GM12878 (cell line): ENCODE results near the gene CLSTN2. TPM values are rescaled to one million over a fixed set of nuclear protein-coding genes. Genes with fewer than 3 reads are reported as not detected.

Experiments
- ATAC-seq: fragments of 200-7000 bp; cut with Tn5 transposase; 3 replicates; pipeline ENCODE4 v1.9.1; 2020; ENCODE audit warnings: mild to moderate bottlenecking, moderate library complexity
- BruUV-seq: library from RNA; stranded (reverse); fragments of 400-500 nt; replicated peaks from 2 replicates; lab custom pipeline; 2021; lab: Mats Ljungman, UMichigan
- CTCF ChIA-PET: fragments of 300-600 bp; sonication (Branson Sonifier 250); formaldehyde crosslinking; extraction: SDS; loops from one replicate; lab custom pipeline; 2021; ENCODE audit warnings: inconsistent platforms; lab: Yijun Ruan, JAX
- POLR2A ChIA-PET: fragments of 350-600 bp; formaldehyde crosslinking; extraction: SDS; loops from one replicate; lab custom pipeline; 2021; ENCODE audit warnings: inconsistent platforms; lab: Charles Lee
- RAD21 ChIA-PET: fragments of 300-600 bp; sonication (Branson Sonifier 250); formaldehyde crosslinking; loops from one replicate; lab custom pipeline; 2023; ENCODE audit warnings: antibody characterized with exemption; ENCODE audit not compliant: unreplicated experiment; lab: Charles Lee
- SMC1A ChIA-PET: fragments of 300-600 bp; sonication (Branson Sonifier 250); formaldehyde crosslinking; loops from one replicate; lab custom pipeline; 2023; ENCODE audit not compliant: unreplicated experiment, uncharacterized antibody; lab: Charles Lee
- DNase-seq: peaks from one replicate; pipeline ENCODE4 v3.0.0-alpha.2; 2011; ENCODE audit warnings: low read depth, low spot score
- FAIRE-seq: peaks from 3 replicates; lab custom pipeline; 2011; peaks lifted over from hg19 to GRCh38; lab: Jason Lieb, UNC
- H2AFZ ChIP-seq: 2 replicates; pipeline ENCODE4 v1.6.0; 2011; ENCODE audit warnings: low read depth, low read length, control low read depth; ENCODE audit not compliant: control insufficient read depth
- H3K27ac ChIP-seq: 2 replicates; pipeline ENCODE4 v1.5.1; 2011; ENCODE audit warnings: control low read depth; ENCODE audit not compliant: control insufficient read depth, insufficient read depth
- H3K27me3 ChIP-seq, 2 experiments: replicated peaks in 1 of 2; 2 replicates each; pipeline versions ENCODE4 v1.6.0 to v1.6.1; 2011; ENCODE audit warnings: low read length in 1 of 2; ENCODE audit not compliant: control insufficient read depth in 2 of 2, insufficient read depth in 2 of 2
- H3K36me3 ChIP-seq, 2 experiments: 2 replicates each; pipeline ENCODE4 v1.5.1; 2011; ENCODE audit warnings: low read length in 1 of 2; ENCODE audit not compliant: control insufficient read depth in 2 of 2, insufficient read depth in 2 of 2
- H3K4me1 ChIP-seq: 2 replicates; pipeline ENCODE4 v1.6.1; 2011; ENCODE audit warnings: mild to moderate bottlenecking, low read length, moderate library complexity, mixed read lengths; ENCODE audit not compliant: control insufficient read depth, insufficient read depth
- H3K4me2 ChIP-seq: 2 replicates; pipeline ENCODE4 v1.6.0; 2011; ENCODE audit warnings: control low read depth; ENCODE audit not compliant: control insufficient read depth, insufficient read depth
- H3K4me3 ChIP-seq: fragments of 200-600 bp; sonication (generic); 2 replicates; pipeline ENCODE4 v1.5.1; 2016
- H3K79me2 ChIP-seq: 2 replicates; pipeline ENCODE4 v1.6.0; 2011; ENCODE audit warnings: low read length; ENCODE audit not compliant: control insufficient read depth, insufficient read depth
- H3K9ac ChIP-seq: 2 replicates; pipeline ENCODE4 v1.8.0; 2011; ENCODE audit warnings: low read length, control low read depth, mixed read lengths; ENCODE audit not compliant: control insufficient read depth, insufficient read depth
- H3K9me3 ChIP-seq: replicated peaks from 3 replicates; pipeline ENCODE4 v1.5.1; 2011; ENCODE audit warnings: mild to moderate bottlenecking, low read length; ENCODE audit not compliant: control insufficient read depth, insufficient read depth
- H4K20me1 ChIP-seq: 2 replicates; pipeline ENCODE4 v1.6.0; 2011; ENCODE audit not compliant: control insufficient read depth, insufficient read depth
- ATF7 ChIP-seq: fragments of 450-650 bp; IDR thresholded peaks from 2 replicates; pipeline ENCODE4 v1.6.1; 2016; ENCODE audit warnings: low read depth, mild to moderate bottlenecking
- BHLHE40 ChIP-seq, 2 experiments: fragments of 450-650 bp in 1 of 2; IDR thresholded peaks; 2 replicates each; pipeline ENCODE4 v1.6.1; 2011 to 2017; ENCODE audit warnings: low read depth in 2 of 2, borderline replicate concordance in 1 of 2, improper control_type of control experiment in 1 of 2, low read length in 1 of 2, mild to moderate bottlenecking in 1 of 2
- CEBPB ChIP-seq, 2 experiments: fragments of 150-350 bp in 1 of 2; IDR thresholded peaks; 2 replicates each; pipeline ENCODE4 v1.6.1; 2012 to 2014; ENCODE audit warnings: low read depth in 2 of 2, low read length in 2 of 2, borderline replicate concordance in 1 of 2, inconsistent platforms in 1 of 2
- CHD1 ChIP-seq: IDR thresholded peaks from 2 replicates; pipeline ENCODE4 v1.6.1; 2012; ENCODE audit warnings: low read depth, low read length, improper control_type of control experiment
- EGR1 ChIP-seq, 2 experiments: IDR thresholded peaks; 1 replicate in 1 of 2; 2 replicates in 1 of 2; pipeline ENCODE4 v1.6.1; 2011 to 2012; ENCODE audit warnings: low read depth in 2 of 2, low read length in 2 of 2, borderline replicate concordance in 1 of 2, mild to moderate bottlenecking in 1 of 2, moderate library complexity in 1 of 2
- IKZF2 ChIP-seq, 2 experiments: fragments of 450-650 bp; IDR thresholded peaks; 2 replicates each; pipeline ENCODE4 v1.6.1; 2017; ENCODE audit warnings: mild to moderate bottlenecking in 2 of 2, moderate library complexity in 2 of 2
- JUND ChIP-seq: IDR thresholded peaks from 2 replicates; pipeline ENCODE4 v1.6.1; 2012; ENCODE audit warnings: low read depth, mild to moderate bottlenecking, low read length, improper control_type of control experiment, moderate library complexity
- MTA3 ChIP-seq: IDR thresholded peaks from 2 replicates; pipeline ENCODE4 v1.6.1; 2012; ENCODE audit warnings: low read length, inconsistent platforms, borderline replicate concordance
- NR2F1 ChIP-seq: fragments of 450-650 bp; conservative IDR thresholded peaks from 2 replicates; pipeline ENCODE4 v1.6.1; 2017; ENCODE audit warnings: mild to moderate bottlenecking
- PBX3 ChIP-seq: IDR thresholded peaks from 2 replicates; pipeline ENCODE4 v1.6.1; 2011; ENCODE audit warnings: mild to moderate bottlenecking, low read depth, low read length, moderate library complexity; ENCODE audit not compliant: insufficient replicate concordance
- TBL1XR1 ChIP-seq: IDR thresholded peaks from 2 replicates; pipeline ENCODE4 v1.6.1; 2012; ENCODE audit warnings: low read depth, low read length, improper control_type of control experiment
- ZBTB4 ChIP-seq: fragments of 450-650 bp; formaldehyde crosslinking; IDR thresholded peaks from 2 replicates; pipeline ENCODE4 v1.4.0; 2022; ENCODE audit warnings: mild to moderate bottlenecking, moderate library complexity
- ZNF622 ChIP-seq: fragments of 450-650 bp; IDR thresholded peaks from 2 replicates; pipeline ENCODE4 v1.6.1; 2017; ENCODE audit warnings: mild to moderate bottlenecking, inconsistent platforms
- ZNF687 ChIP-seq: fragments of 450-650 bp; IDR thresholded peaks from 2 replicates; pipeline ENCODE4 v1.6.1; 2017; ENCODE audit warnings: mild to moderate bottlenecking, moderate library complexity
- WGBS: methylation state at CpG from one replicate; pipeline ENCODE4 v1.1.6; 2016; ENCODE audit warnings: low lambda C conversion rate; ENCODE audit not compliant: insufficient replicate concordance, insufficient coverage; ENCODE audit errors: missing lambda C conversion rate; 5-methylcytosine and 5-hydroxymethylcytosine counted together
- in situ Hi-C: fragments of 300-500 bp; cut with MboI; formaldehyde crosslinking; loops from 9 replicates; pipeline ENCODE4 v1.14.3; 2018; ENCODE audit warnings: mixed read lengths
- intact Hi-C: fragments of 100-400 bp; cut with micrococcal nuclease; formaldehyde crosslinking; loops from one replicate; pipeline ENCODE4 v1.14.2; 2022; ENCODE audit not compliant: unreplicated experiment
- polyA plus RNA-seq, 11 experiments: library from polyadenylated mRNA; depleted of rRNA in 4 of 11; unstranded in 6 of 11; stranded (reverse) in 5 of 11; fragments of >200 nt; fragmentation: Nextera tagmentation in 4 of 11; fragmentation: Illumina TruSeq in 1 of 11; extraction: Ambion mirVana in 4 of 11; extraction: Trizol in 1 of 11; gene quantifications; 1 replicate in 1 of 11; 2 replicates in 10 of 11; pipeline versions ENCODE4 v1.2.1 to v1.2.3, GENCODE V29; 2011 to 2016; ENCODE audit warnings: inconsistent platforms in 2 of 11, missing spikeins in 2 of 11, low read depth in 1 of 11
- total RNA-seq, 4 experiments: library from RNA; depleted of rRNA in 3 of 4; stranded (reverse); fragments of >200 nt in 3 of 4; fragmentation: Illumina TruSeq in 1 of 4; extraction: Trizol in 1 of 4; gene quantifications; 2 replicates each; pipeline versions ENCODE4 v1.2.1 to v1.2.3, GENCODE V29; 2013 to 2021

CLSTN2 gene
- total and polyA plus RNA-seq, 10 of the 15 experiments (the other 5 are each of a cell fraction or from before 2014, with no cell fraction given): under 0.01 to 0.10 (median under 0.01) TPM; not detected in 5

GRCh38 chr3:140545197-140545596 is 610.2 kb downstream of the CLSTN2 start:
- H3K9ac ChIP-seq: no peak overlapping the region
- POLR2A ChIA-PET: no interaction called here
- no peaks in the 10 kb centered on the region for H3K27me3 ChIP-seq
- RAD21 ChIA-PET: no interaction called here
- FAIRE-seq (no peak), ATAC-seq (no peak), DNase-seq (no peak)
- H3K27ac ChIP-seq: no peak overlapping the region
- CTCF ChIA-PET: no interaction called here
- H3K4me3 ChIP-seq: no peak overlapping the region
- intact Hi-C loops (no loop called here), in situ Hi-C loops (no loop called here)
- no peaks in the 10 kb centered on the region for H3K79me2 ChIP-seq
- no peaks in the 10 kb centered on the region for H4K20me1 ChIP-seq
- no peak overlapping the region for H2AFZ ChIP-seq
- no peaks in the 10 kb centered on the region for H3K9me3 ChIP-seq
- no TSS peak for BruUV-seq
- 0% methylated on average over 1 of the region's 1 CpG for WGBS
- SMC1A ChIA-PET: interaction anchor here (1.1 kb wide), 1 partner anchor 416 kb away, joined by 3 read pairs; no protein-coding TSS in a partner anchor
- H3K4me1 ChIP-seq: no peaks in the 10 kb centered on the region
- H3K36me3 ChIP-seq: no peaks in the 10 kb centered on the region
- no peak overlapping the region for H3K4me2 ChIP-seq
- TF ChIP-seq ZNF687 (no peak), IKZF2 (IDR thresholded peaks at IDR 0.05) (no peak), TBL1XR1 (no peak), CEBPB (IDR thresholded peaks at IDR 0.05; ENCODE audit: borderline replicate concordance in 1 of 2, low read depth in 2 of 2, low read length in 2 of 2) (no peak), PBX3 (no peak), EGR1 (IDR thresholded peaks at IDR 0.05; ENCODE audit: borderline replicate concordance in 1 of 2, low read depth in 2 of 2, low read length in 2 of 2) (no peak), ZBTB4 (CRISPR knock-in tag) (no peak), MTA3 (no peak), JUND (no peak), NR2F1 (no peak), ZNF622 (no peak), ATF7 (no peak), CHD1 (no peak), BHLHE40 (IDR thresholded peaks at IDR 0.05; ENCODE audit: borderline replicate concordance in 1 of 2, low read depth in 2 of 2, low read length in 1 of 2) (no peak)
